HG03558 (cell line): Measurements from ENCODE around the gene CDC42EP5.
"Not testable (repeated sequence)": the region's sequence is repeated elsewhere in the genome, so short reads cannot be mapped to it uniquely, and the experiment has no call there.

ENCODE experiments used
- ATAC-seq: cut with Tn5 transposase; IDR thresholded peaks from one replicate; pipeline ENCODE4 v1.9.1; 2021; ENCODE audit warnings: moderate number of reproducible peaks; ENCODE audit not compliant: unreplicated experiment; ENCODE audit errors: extremely low read depth

The CDC42EP5 gene

DNA sequence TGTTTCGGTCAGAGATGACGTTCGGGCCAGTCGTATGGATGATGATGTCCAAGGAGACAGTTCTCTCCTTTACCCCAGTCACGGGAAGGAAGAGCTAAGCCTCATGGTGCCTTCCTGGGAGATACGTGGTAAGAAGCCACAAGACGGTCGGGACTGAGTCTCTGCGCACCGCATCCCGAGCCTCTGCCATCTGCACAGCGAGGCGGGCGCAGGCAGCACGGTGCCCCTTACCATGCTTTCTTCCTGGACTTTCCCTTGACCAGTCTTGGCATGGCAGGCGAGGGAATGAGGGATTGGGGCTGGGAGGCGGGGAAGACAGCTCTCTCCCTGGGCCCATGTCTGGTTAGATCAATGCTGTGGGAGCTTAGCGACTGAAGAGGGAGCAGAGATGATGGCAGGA lies 19.5 kb upstream of the CDC42EP5 start:
- ATAC-seq, result no peak

DNA sequence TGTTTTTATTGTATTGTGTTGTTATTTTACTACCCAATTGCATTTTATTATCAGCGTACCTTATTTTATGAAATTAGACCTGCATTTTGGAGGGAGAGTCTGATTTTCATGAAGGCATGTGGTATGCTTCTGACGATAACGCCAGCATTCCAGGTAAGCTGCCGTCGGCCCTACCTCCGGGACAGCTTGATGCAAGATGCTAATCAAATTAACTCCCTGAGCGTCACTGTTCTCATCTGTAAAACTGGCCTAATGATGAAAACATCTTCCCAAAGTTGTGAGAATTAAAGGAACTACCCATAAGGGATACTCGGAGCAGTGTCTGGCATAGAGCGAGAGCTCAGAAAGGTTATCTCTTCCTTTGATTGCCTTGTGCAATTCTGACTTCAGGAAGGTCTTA lies 16.7 kb upstream of the CDC42EP5 start:
- no peak for ATAC-seq

DNA sequence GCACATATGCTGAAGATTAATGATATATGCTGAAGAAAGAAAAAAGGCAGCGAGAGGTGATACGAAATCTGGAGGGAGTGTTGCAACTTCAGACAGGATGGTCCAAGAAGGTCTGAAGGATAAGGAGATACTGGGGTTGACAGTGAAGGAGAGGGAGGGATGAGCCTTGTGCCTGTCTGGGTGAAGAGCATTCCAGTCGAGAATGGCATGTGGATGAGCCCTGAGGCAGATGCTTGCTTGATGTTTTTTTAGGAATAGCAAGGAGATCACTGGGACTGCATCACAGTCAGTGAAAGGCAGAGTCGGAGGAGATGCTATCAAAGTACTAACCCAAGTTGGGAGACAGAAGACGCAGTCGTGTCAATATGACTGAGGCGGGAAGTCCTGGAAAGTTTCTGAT lies 16.2 kb upstream of the CDC42EP5 start:
- ATAC-seq, result no peak

DNA sequence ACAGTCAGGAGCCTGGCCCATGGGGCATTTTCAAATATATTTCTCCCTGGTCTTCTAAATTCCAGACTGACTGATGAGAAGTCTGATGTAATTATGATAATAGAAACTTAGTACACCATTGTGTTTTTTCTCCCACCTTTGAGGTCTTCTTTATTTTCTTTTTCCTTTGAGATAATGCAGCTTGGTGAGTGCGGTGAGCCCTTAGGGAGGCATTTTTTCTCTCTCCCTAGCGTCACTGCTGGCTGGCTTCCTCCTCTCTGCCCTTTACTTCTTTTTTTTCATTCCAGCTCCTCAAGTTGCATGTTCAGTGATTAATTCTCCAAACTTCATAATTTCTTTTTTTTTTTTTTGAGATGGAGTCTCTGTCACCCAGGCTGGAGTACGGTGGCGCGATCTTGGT lies 12.8 kb upstream of the CDC42EP5 start:
- ATAC-seq, result no peak

DNA sequence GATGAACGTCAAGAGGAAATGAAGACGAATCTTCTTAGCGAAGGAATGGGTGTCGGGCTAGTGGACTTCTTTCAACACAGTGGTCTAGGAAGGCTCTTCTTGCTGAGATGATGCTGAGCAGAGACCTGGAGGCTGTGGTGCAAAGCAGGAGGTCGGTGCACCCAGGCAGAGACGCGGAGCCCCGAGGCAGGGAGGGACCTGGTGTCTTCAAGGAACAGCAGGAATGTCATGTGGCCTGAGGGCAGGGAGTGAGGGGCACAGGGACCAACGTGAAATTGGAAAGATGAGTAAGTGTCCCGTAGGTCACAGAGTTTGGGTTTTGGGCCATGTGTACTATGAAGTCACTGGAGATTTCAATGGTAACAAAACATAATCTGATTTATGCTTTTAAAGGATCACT lies 11.4 kb upstream of the CDC42EP5 start:
- ATAC-seq, result no peak

DNA sequence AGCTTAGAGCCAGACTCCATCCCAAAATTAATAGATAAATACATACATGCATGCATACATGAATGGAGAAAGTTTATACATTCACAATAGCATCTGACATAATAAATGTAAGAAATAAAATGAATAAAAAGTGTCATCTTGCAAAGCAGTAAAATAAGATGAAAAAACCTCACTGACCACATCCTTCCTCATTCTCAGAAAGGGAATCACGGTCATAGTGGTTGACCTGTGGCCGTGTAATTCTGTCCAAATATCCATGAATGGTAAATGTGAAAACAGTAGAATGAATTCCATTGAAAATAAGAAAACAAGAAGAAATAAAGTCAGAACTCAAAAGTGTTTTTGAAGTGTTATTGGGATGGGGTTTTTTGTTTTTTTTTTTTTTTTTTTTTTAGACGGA lies 9.8 kb upstream of the CDC42EP5 start:
- no peak for ATAC-seq

DNA sequence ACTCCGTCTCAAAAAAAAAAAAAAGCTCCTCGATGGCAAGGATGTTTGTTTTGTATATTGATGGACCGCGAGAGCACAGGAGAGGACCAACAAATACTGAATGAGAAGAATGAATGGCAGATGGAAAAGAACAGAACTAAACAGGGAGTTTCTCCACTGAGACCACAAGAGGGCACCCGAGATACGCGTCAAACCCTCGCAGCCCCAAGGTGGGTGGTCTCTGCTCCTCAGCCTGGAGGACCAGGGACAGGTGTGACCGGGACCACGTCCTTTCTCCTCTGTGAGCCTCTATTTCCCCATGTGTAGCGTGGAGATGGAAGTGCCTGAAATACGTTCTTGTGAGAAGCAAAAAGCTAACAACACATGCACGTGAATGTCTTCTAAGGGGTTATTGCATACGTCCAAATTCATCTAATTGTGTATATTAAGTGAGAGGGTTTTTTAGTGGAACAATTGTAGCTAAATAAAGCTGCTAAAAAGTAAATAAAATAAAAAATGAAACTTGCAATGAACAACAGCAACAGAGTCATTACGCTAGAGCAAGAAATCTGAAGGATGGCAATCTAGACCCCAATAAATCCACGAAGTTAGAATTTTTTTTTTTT lies 8.3 kb upstream of the CDC42EP5 start:
- ATAC-seq, result no peak

DNA sequence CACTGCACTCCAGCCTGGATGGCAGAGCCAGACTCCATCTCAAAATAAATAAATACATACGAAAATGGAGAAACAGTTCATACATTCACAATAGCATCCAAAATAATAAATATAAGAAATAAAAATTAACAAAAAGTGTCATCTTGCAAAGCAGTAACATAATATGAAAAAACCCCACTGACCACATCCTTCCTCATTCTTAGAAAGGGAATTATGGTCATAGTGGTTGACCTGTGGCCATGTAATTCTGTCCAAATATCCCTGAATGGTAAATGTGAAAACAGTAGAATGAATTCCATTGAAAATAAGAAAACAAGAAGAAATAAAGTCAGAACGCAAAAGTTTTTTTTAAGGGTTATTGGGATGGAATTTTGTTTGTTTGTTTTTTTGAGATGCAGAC lies 7.0 kb upstream of the CDC42EP5 start:
- no peak for ATAC-seq

DNA sequence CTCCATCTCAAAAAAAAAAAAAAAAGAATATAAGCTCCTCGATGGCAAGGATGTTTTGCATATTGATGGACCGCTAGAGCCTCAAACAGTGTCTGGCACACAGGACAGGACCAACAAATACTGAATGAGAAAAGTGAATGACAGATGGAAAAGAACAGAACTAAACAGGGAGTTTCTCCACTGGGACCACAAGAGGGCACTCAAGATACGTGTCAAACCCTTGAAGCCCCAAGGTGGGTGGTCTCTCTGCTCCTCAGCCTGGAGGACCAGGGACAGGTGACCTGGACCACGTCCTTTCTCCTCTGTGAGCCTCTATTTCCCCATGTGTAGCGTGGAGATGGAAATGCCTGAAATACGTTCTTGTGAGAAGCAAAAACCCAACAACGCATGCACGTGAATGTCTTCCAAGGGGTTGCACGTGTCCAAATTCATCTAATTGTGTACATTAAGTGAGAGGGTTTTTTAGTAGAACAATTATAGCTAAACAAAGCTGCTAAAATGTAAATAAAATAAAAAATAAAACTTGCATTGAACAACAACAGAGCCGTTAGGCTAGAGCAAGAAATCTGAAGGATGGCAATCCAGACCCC lies 5.7 kb upstream of the CDC42EP5 start:
- no peak for ATAC-seq

DNA sequence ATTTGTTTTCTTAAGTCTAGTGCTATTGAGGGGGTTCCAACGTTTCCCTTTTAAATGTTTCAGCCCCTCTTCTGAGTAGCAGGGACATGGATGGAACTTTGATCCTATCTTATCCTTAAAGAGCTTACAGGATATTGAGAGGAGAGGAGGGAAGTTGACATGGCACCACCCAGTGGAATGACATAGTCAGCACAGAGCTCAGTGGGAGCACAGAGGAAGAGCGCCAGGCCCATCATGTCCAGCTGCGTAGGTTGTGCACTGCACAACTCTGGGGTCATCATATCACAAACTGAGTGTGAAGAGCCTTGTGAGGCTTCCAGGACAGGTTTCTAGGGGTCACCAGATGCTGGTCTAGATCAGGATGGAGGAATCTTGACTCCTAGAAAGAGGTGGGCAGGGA lies 4.6 kb upstream of the CDC42EP5 start:
- no peak for ATAC-seq

DNA sequence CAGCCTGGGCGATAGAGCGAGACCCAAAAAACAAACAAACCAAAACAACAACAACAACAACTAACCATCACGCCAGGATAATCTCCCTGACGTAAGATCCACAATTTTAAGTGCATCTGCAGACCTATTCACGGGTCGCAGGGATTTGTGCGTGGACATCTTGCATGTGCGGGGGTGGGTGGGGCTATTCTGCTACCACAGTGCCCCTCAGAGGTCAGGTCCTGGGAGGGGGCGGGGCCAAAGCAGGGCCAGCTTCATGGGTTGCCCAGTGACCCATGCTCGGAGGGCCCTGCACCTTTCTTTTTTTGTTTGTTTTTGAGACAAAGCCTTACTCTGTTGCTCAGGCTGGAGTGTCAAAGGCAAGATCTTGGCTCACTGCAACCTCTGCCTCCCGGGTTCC lies 2.6 kb upstream of the CDC42EP5 start:
- ATAC-seq, result no peak

DNA sequence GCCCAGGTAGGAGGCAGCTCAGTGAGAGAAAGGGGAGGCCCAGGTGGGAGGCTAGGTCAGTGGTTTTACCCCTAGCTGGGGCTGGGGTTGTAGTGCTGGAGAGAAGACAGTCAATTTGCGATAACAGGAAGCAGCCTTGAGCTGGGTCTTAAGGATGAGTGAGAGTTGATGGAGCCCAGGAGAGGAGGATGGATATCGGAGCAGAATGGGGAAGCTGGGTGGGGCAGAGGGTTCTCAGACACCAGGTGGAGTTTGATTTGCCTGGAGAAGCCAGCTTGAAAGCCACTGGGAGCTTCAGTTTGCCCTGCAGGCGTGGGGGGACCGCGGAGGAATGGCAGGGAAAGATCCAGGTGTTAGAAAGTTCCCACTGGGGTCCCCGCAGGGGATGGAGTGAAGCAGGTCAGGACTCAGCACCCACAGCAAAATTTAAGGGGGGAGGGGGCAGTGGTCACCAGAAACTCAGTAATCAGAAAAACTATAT lies 836 bp upstream of the CDC42EP5 start:
- ATAC-seq, result no peak

DNA sequence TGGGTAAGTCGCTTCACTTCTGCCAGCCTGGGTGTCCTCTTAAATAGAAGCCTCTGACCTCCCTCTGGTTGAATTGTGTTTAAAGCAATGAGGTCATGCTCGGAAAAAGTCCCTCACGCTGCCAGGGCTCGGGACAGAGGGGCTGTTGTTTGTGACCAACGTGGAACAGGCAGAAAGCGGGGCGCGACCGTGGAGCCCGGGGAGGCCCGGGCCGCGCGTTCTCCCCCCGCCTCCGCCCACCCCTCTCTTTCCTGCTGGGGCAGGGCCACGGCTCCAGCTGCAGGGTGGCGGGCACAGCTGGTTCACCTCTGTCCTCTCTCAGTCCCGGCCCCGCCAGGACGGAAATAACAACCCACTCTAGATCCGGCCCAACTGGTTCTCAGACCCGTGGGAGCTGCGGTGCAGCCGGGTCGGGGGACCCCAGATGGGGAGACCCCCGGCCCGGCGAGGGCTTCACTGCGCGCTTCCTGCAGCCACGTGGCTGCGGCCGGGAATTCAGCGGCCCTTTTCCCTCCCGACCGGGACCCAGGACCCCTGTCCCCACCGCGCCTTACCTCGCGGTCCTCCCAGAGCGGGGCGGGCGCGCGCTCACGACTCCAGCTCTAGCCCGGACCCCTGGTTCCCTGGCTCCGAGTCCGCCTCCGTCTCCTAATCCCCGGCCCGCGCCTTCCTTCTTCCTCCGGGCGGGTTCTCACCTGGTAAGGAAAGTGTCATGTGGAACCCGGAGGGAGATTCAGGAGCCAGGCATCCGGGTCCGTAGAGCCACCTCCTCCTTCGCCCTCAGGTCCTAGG lies 1.9 kb downstream of the CDC42EP5 start:
- no peak for ATAC-seq

DNA sequence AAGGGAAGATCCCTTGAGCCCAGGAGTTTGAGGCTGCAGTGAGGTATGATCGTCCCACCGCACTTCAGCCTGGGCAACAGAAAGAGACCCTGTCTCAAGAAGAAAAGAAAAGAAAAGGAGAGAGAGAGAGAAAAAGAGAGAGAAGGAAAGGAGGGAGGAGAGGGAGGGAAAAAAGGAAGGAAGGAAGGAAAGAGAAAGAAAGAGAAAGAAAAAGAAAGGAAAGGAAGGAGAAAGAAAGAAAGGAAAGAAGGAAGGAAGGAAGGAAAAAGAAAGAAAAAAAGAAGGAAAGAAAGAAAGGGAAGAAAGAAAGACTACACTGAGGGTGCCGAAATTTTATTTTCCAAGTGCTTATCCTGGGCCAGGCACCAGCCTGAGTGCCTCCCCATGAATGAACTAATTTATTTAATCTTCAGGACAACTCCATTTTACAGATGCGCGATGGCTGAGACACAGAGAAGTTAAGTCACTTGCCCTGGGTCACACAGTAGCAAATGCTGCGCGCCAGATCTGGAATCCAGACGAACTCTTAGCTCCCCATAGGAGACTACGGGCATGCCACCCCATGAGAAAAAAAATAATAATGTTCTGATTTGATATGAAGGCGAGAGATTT lies 2.7 kb downstream of the CDC42EP5 start:
- no peak for ATAC-seq

DNA sequence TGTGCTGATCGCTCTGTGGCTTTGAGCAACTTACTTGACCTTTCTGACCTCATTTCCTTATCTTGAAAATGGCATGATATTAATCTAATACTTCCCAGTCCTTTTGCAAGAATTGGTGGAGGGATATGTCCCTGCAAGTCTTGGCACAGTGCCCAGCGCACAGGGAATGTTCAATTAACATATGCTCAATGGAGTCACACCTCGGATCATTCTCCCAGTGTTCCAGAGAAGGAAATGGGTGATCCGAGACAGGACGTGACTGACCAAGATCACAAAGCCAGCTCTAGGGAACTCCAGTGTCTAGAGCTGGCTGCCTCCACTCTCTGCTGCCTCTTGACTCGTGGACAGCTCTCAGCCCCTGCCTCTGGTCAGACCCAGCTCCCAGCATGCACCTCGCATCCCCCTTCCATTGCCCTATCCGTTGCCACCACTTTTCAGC lies 3.6 kb downstream of the CDC42EP5 start:
- no peak for ATAC-seq

DNA sequence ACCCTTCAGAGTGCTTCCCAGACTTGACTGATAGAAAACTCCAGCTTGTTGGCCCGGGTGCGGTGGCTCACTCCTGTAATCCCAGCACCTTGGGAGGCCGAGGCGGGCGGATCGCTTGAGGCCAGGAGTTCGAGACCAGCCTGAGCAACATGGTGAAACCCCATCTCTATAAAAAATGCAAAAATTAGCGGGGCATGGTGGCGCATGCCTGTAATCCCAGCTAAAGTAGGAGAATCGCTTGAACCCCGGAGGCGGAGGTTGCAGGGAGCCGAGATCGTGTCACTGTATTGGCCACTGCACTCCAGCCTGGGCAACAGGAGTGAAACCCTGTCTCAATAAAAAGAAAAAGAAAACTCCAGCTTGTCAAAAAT lies 7.0 kb downstream of the CDC42EP5 start:
- ATAC-seq, result not testable (repeated sequence)

DNA sequence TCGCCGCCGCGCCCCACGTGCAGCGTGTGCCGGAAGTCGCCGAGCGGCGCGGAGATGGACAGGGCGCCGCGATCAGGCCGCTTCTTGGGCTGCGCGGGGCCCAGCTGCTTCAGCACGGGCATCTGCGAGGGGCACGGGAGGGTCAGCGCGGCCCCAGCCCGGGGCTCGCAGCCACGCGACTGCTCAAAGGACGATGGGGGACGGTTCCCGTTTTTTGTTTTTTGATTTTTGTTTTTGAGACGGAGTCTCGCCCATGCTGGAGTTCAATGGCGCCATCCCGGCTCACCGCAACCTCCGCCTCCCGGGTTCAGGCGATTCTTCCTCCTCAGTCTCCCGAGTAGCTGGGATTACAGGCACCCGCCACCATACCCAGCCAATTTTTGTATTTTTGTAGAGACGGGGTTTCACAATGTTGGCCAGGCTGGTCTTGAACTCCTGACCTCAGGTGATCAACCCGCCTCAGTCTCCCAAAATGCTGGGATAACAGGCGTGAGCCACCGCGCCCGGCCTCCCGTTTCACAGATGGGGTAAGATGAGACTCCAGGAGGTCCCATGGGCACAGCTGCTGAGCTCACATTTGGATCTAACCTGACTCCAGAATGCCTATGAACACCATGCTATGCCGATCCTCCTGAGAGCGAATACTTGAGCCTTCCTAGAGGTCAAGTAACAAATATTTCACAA lies 7.5 kb downstream of the CDC42EP5 start:
- ATAC-seq, result no peak

DNA sequence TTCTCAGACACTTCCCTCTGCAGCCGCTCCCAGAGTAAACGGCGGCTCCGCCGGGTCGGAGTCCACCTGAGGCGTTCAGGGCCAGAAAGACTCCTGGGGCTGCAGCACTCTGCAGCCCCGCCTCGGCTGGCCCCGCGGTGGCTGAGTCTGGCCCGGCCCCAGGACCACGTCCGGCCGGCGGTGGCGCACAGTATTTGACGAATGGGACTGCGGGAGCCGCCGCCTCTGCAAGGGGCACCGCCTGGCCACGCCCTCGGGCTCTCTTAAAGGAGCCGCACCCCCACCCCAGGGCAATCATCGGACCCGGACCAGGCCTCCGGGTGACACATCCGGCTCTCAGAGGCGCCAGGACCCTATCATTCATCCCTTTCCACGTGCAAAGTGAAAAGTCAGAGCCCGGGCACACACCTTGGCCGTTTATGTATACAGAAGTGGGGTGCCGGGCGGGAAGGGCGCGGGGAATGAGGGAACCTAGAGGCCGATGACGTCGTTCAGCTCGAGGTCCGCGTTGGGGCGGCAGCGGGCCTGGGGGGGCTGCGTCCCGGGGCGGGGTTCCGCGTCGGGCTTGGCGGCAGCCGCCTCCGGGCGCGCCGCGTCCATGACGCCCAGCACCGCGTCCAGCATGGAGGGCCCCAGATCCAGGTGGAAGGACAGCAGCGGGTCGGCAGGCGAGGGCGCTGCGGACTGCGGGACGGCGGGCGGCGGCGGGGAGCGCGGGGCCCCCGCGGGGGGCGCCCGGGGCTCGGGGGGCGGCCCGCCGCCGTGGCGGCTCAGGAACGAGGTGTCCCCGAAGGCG lies 8.3 kb downstream of the CDC42EP5 start:
- ATAC-seq, result peak; percentile 23

DNA sequence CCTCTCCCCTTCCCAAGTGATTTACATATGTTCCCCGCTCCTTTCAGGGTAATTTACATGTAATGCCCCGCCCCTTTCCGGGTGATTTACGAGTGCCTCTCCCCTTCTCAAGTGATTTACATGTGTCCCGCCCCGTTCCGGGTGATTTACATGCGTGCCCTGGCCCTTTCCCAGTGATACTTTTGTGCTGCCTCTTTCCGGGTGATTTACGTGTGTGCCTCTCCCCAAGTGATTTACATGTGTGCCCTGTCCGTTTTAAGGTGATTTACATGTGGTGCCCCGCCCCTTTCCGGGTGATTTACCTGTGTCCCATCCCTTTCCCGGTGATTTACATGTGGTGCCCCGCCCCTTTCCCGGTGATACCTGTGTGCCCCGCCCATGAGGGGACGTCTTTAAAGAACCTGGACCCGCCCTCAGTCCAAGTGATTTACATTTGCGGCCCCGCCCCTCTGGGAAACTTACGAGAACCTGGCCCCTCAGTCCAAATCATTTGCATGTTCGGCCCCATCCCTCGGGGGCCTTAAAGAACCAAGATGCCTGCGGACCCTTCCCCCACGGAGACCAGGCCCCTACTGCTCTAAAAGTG lies 9.0 kb downstream of the CDC42EP5 start:
- peak; percentile 22 for ATAC-seq
